Mesendoderm (in vitro differentiated cells): ENCODE measurements around the gene VWF. TPM values are rescaled to one million over a fixed set of nuclear protein-coding genes. Genes with fewer than 3 reads are reported as not detected.

Experiments used
- small RNA-seq: library from polyadenylated mRNA; stranded (forward); fragments of <200 nt; extraction: miRNeasy Mini kit (QIAGEN cat#:217004); gene quantifications from one replicate; pipeline ENCODE3, GENCODE V24; 2013; ENCODE audit not compliant: insufficient read depth

VWF gene

Small RNA genes lying within 50 kb of the gene (small RNA-seq; reads per million reads assigned to genes)
- gene RN7SL69P = not detected
